ENCODE data around the gene DNTTIP2. TPM values are rescaled to one million over a fixed set of nuclear protein-coding genes. Genes with fewer than 3 reads are reported as not detected.
A peak's percentile ranks its signal among the peaks of the same experiment; 100 is the strongest.

DNTTIP2 gene
- total and polyA plus RNA-seq, 8 donors = 8.7 to 107 (median 45.6) TPM

- Histone ChIP-seq H3K9me3 (no peaks in the 10 kb centered on the region), H3K27me3 (no peaks in the 10 kb centered on the region), H3K4me3 (no peak overlapping the region), H3K4me1 (peaks cover 0 to 51% (median 25%) of the 10 kb centered on the region in 4 donors), H3K36me3 (peaks cover 7 to 14% (median 13%) of the 10 kb centered on the region in 4 donors), H3K27ac (peak overlapping the region in 1 of 5 donors; percentile 5)
- intact Hi-C loops (cut with DNase I; ENCODE audit: low total_unique reads) = no loop called here
- no peak for TF ChIP-seq POLR2A (IDR thresholded peaks at IDR 0.05)
- TF ChIP-seq, protein P1, sequence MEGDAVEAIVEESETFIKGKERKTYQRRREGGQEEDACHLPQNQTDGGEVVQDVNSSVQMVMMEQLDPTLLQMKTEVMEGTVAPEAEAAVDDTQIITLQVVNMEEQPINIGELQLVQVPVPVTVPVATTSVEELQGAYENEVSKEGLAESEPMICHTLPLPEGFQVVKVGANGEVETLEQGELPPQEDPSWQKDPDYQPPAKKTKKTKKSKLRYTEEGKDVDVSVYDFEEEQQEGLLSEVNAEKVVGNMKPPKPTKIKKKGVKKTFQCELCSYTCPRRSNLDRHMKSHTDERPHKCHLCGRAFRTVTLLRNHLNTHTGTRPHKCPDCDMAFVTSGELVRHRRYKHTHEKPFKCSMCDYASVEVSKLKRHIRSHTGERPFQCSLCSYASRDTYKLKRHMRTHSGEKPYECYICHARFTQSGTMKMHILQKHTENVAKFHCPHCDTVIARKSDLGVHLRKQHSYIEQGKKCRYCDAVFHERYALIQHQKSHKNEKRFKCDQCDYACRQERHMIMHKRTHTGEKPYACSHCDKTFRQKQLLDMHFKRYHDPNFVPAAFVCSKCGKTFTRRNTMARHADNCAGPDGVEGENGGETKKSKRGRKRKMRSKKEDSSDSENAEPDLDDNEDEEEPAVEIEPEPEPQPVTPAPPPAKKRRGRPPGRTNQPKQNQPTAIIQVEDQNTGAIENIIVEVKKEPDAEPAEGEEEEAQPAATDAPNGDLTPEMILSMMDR (IDR thresholded peaks at IDR 0.05) = no peak
- TF ChIP-seq EP300 (IDR thresholded peaks at IDR 0.05) = no peak
- no peak for TF ChIP-seq POLR2AphosphoS5 (IDR thresholded peaks at IDR 0.05)
- DNase-seq = no peak
- 75 to 100% (median 88%) methylated on average over 1 of the region's 1 CpG for WGBS, 5 donors
Observed at GRCh38 chr1:93905051-93905450, 26.0 kb upstream of the DNTTIP2 start.

DNA sequence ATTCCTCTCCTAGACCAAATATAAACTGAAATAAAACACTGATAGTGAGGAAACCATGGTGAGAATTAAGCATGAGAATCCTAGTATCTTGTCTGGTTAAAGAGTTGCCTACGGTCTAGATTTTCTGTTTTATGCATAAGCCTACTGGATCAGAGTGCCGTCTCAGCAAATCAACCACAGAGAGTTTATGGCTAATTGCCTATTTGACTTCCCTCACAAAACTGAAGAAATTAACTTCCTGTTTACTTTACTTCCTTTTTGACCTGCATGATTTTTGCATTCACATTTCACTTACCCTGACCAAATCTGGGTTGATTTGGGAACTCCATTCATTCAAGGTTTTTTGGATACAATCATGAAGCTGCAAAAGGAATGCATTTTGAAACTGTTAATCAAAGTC, 25.2 kb upstream of the DNTTIP2 start:
- Histone ChIP-seq H3K4me3 (no peak overlapping the region), H3K4me1 (peaks cover 0 to 51% (median 25%) of the 10 kb centered on the region in 4 donors), H3K27me3 (no peaks in the 10 kb centered on the region), H3K36me3 (peaks cover 10 to 23% (median 17%) of the 10 kb centered on the region in 4 donors), H3K27ac (peak overlapping the region in 2 of 5 donors; percentile 5 to 43), H3K9me3 (no peaks in the 10 kb centered on the region)
- 46 to 71% (median 63%) methylated on average over 2 of the region's 2 CpGs for WGBS, 5 donors
- no peak for DNase-seq
- intact Hi-C loops (cut with DNase I; ENCODE audit: low total_unique reads) = no loop called here
- TF ChIP-seq EP300 (IDR thresholded peaks at IDR 0.05) (no peak), POLR2A (IDR thresholded peaks at IDR 0.05) (no peak), POLR2AphosphoS5 (IDR thresholded peaks at IDR 0.05) (no peak)
- TF ChIP-seq, protein P1 (IDR thresholded peaks at IDR 0.05) = no peak

- no peak overlapping the region for H3K4me3 ChIP-seq
- TF ChIP-seq EP300 (IDR thresholded peaks at IDR 0.05) = no peak
- no peak for TF ChIP-seq POLR2A (IDR thresholded peaks at IDR 0.05)
- TF ChIP-seq POLR2AphosphoS5 (IDR thresholded peaks at IDR 0.05) = no peak
- TF ChIP-seq, protein P1 (IDR thresholded peaks at IDR 0.05) = no peak
- no peaks in the 10 kb centered on the region for H3K27me3 ChIP-seq
- H3K36me3 ChIP-seq = peaks cover 24 to 44% (median 43%) of the 10 kb centered on the region in 4 donors
- intact Hi-C loops (cut with DNase I; ENCODE audit: low total_unique reads) = no loop called here
- peaks cover 0 to 24% (median 7%) of the 10 kb centered on the region in 4 donors for H3K4me1 ChIP-seq
- 93 to 98% (median 96%) methylated on average over 3 of the region's 3 CpGs for WGBS, 5 donors
- no peak for DNase-seq
- H3K27ac ChIP-seq = no peak overlapping the region
- H3K9me3 ChIP-seq = no peaks in the 10 kb centered on the region
Observed at GRCh38 chr1:93900723-93901504, 21.9 kb upstream of the DNTTIP2 start.

DNA sequence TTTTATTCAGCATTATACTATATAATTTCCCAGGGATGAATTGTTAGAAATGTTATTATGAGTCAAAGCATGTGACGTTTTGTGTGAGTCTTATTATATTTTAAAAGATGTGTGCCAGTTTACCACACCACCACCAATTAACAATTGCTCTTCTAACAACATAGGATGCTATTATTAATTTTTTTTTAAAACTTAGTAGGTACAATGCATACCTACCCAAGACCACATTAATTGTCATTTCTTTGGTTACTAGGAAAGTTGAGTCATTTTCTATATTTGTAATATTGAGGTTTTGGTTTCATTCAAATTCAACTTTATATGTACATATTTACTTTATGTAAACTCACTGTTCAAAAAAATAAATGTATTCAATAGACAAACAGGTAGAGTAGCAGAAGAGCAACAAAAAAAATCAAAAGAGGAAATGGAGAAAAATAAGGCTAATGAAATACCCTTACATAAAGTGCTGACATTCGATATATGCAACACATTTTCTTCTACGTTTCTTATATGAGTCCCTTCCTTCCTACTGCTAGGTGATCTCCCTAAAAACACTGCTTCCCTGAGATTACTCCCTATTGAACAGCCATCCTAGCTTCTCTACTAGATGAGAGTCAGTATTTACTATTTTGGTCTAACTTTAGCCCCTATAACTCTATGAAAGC, 20.7 kb upstream of the DNTTIP2 start:
- Histone ChIP-seq H3K36me3 (peaks cover 28 to 57% (median 55%) of the 10 kb centered on the region in 4 donors), H3K4me1 (peaks cover 0 to 12% (median 4%) of the 10 kb centered on the region in 4 donors), H3K9me3 (no peaks in the 10 kb centered on the region), H3K4me3 (no peak overlapping the region), H3K27me3 (no peaks in the 10 kb centered on the region), H3K27ac (no peak overlapping the region)
- WGBS, 5 donors = 87 to 94% (median 93%) methylated on average over 3 of the region's 3 CpGs
- TF ChIP-seq, protein P1 (IDR thresholded peaks at IDR 0.05) = no peak
- no peak for TF ChIP-seq POLR2AphosphoS5 (IDR thresholded peaks at IDR 0.05)
- no peak for TF ChIP-seq POLR2A (IDR thresholded peaks at IDR 0.05)
- TF ChIP-seq EP300 (IDR thresholded peaks at IDR 0.05) = no peak
- DNase-seq = no peak
- intact Hi-C loops (cut with DNase I; ENCODE audit: low total_unique reads) = no loop called here

Data from stomach (tissue), 9 donors.